ENCODE results near the gene CFAP107.
"Not testable (repeated sequence)": the region's sequence is repeated elsewhere in the genome, so short reads cannot be mapped to it uniquely, and the experiment has no call there.

Gene CFAP107

GRCh38 chr1:12778061-12778460 lies 32.1 kb downstream of the CFAP107 start:
- no peak for DNase-seq

GRCh38 chr1:12778907-12779306 lies 32.9 kb downstream of the CFAP107 start:
- DNase-seq = no peak

- DNase-seq = not testable (repeated sequence)
Observed at GRCh38 chr1:12781488-12781887, 35.5 kb downstream of the CFAP107 start.

GRCh38 chr1:12783783-12784182 lies 37.8 kb downstream of the CFAP107 start:
- not testable (repeated sequence) for DNase-seq

DNA sequence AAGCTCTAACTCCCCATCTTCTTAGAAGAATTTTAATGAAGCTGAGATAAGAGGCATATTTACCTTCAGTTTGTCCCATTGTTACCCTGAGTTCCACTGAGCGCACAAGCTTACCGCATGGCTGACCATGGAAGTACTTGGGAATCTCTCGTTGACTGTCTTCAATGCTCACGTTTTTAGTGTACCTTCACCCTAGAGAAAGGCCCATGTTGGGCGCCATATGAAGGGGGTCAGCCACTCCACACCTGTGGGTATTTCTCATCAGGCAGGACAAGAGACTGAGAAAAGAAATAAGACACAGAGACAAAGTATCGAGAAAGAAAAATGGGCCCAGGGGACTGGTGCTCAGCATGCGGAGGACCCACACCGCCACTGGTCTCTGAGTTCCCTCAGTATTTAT lies 38.7 kb downstream of the CFAP107 start:
- DNase-seq = not testable (repeated sequence)

GRCh38 chr1:12791097-12791496 lies 45.1 kb downstream of the CFAP107 start, which contains the start of gene PRAMEF1:
Gene PRAMEF1 (plus strand): TSS chr1:12791397. CDS start chr1:12793228, 1,831 bp downstream.
- DNase-seq = not testable (repeated sequence)

GRCh38 chr1:12798911-12799310 lies 52.9 kb downstream of the CFAP107 start:
- no peak for DNase-seq

DNA sequence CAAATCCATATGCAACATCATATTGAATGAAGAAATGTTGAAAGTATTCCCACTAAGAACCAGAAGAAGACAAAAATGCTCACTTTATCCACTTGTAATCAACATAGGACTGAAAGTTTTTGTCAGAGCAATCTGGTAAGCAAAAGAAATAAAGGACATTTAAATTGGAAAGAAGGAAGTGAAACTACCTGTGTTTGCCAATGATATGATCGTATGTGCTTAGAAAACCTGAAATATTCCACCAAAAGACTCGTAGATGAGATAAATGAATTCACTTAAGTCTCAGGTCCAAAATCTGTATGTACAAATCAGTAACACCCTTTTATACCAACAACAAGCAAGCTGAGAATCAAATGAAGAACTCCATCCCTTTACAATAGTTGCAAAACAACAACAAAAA lies 53.7 kb downstream of the CFAP107 start:
- DNase-seq = no peak

DNA sequence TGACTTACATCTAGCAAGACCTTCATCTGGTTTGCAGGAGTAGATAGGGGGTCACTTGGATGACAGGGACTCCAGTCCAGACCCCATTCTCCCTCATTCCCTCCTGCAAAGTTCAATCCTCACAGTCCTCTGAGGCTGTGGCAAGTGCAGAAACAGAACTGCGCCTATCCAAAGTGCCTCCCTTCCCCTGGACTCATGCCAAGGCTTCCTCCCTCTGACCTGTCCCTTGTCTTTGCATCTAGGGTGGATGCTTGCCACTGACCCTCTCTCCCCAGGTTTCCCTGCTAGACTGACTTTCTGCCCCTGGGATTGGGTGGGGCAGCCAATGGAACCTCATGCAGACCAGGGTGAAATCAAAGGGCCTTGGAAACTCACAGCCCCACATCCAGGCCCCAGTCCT lies 63.9 kb downstream of the CFAP107 start:
- no peak for DNase-seq

DNA sequence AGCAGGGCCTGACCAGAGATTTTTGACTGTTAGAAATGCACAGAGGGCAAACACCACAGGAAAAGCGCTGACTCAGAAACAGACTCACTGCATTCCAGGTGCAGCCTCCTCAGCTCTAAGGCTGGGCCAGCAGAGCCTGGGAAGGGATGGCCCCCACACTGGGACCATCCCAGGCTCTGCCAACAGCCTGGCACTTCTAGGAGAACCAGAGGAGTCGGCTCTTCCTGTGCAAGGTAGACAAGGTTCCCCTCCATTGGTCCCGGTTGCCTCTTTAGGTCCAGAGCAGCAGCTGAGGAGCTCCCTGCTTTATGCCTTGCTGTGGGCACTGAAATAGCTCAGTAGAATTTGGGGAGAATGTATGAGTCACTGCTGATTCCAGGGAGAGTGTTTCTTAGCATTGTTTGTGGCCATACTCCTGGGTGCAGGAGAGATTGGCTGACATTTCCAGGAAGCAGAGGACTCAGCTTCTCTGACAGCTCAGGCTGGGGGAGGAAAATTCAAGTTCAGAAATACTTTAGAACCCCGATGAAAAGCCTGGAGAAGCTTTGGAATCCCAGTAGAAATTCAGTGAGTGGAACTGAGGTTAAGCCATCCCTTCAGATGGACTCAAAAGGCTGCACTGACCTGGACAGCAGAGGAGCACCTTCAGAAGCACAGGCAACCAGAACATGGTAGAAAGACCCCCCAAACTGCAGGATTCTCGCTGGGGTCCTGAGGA lies 64.8 kb downstream of the CFAP107 start:
- DNase-seq = no peak

DNA sequence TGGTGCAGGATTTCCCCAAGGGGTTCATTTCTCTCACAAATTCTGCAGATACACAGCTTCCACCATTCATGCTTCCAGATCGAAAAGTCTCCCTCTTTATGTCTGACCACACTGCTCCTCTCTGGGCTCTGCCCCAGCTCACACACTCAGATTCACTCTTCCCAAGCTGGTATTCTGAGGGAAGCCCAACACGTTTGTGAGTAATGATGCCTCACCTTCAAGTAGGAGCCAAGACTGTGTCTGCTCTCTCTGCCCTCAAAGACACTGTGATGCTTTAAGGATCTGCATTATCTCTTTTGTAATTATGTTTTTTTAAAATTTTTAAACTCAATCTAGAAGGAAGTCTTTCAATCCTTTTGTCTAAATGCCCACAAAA lies 65.4 kb downstream of the CFAP107 start:
- no peak for DNase-seq

Data from hypothalamus (tissue), 51 donors.